CD14-positive monocyte (primary cell): ENCODE data around the gene MEGF9. TPM values are rescaled to one million over a fixed set of nuclear protein-coding genes. Genes with fewer than 3 reads are reported as not detected.

Experiments used
- DNase-seq, 3 donors: peaks; one replicate each; pipeline ENCODE4 v3.0.0-alpha.2; 2011 to 2022
- H2AFZ ChIP-seq: 2 replicates; pipeline ENCODE4 v1.6.0; 2012; ENCODE audit warnings: mild to moderate bottlenecking, low read depth, low read length, inconsistent platforms; ENCODE audit not compliant: insufficient read depth, poor library complexity, severe bottlenecking
- H3K27ac ChIP-seq, 2 donors: 1 replicate in 1 of 2; 2 replicates in 1 of 2; pipeline ENCODE4 v1.5.1; 2012 to 2013; ENCODE audit warnings: low read length in 2 of 2, control low read depth in 1 of 2, inconsistent platforms in 1 of 2, low read depth in 1 of 2, mild to moderate bottlenecking in 1 of 2
- H3K27me3 ChIP-seq, 2 donors: one replicate each; pipeline versions ENCODE4 v1.6.0 to v1.6.1; 2011 to 2013; ENCODE audit warnings: low read length in 2 of 2; ENCODE audit not compliant: control insufficient read depth in 2 of 2, insufficient read depth in 2 of 2
- H3K36me3 ChIP-seq, 2 donors: replicated peaks in 1 of 2; 1 replicate in 1 of 2; 2 replicates in 1 of 2; pipeline versions ENCODE4 v1.5.1 to v1.6.1; 2012 to 2013; ENCODE audit warnings: low read length in 2 of 2, control low read depth in 1 of 2, inconsistent platforms in 1 of 2, mild to moderate bottlenecking in 1 of 2; ENCODE audit not compliant: insufficient read depth in 2 of 2, control insufficient read depth in 1 of 2
- H3K4me1 ChIP-seq, 2 donors: 1 replicate in 1 of 2; 2 replicates in 1 of 2; pipeline versions ENCODE4 v1.5.1 to v1.6.1; 2012 to 2013; ENCODE audit warnings: low read length in 2 of 2, control low read depth in 1 of 2, inconsistent platforms in 1 of 2, mild to moderate bottlenecking in 1 of 2, moderate library complexity in 1 of 2; ENCODE audit not compliant: insufficient read depth in 2 of 2, control insufficient read depth in 1 of 2
- H3K4me2 ChIP-seq: replicated peaks from 2 replicates; pipeline ENCODE3; 2012; ENCODE audit warnings: low read length, moderate library complexity, mild to moderate bottlenecking; ENCODE audit not compliant: poor library complexity, severe bottlenecking; ENCODE audit errors: extremely low read depth
- H3K4me3 ChIP-seq, 3 experiments: fragments of 200-600 bp in 1 of 3; sonication (generic) in 1 of 3; replicated peaks in 1 of 3; 1 replicate in 2 of 3; 2 replicates in 1 of 3; pipeline ENCODE4 v1.5.1; 2011 to 2013; ENCODE audit warnings: low read length in 3 of 3, mild to moderate bottlenecking in 3 of 3, control low read depth in 2 of 3, low read depth in 2 of 3, inconsistent platforms in 1 of 3, moderate library complexity in 1 of 3
- H3K79me2 ChIP-seq: 2 replicates; pipeline ENCODE4 v1.6.0; 2012; ENCODE audit warnings: mild to moderate bottlenecking, control low read depth, inconsistent platforms, low read length, moderate library complexity; ENCODE audit not compliant: insufficient read depth
- H3K9ac ChIP-seq: 2 replicates; pipeline ENCODE4 v1.6.0; 2017; ENCODE audit warnings: low read length, mild to moderate bottlenecking; ENCODE audit not compliant: insufficient read depth, poor library complexity, severe bottlenecking
- H3K9me3 ChIP-seq, 2 donors: replicated peaks in 1 of 2; 1 replicate in 1 of 2; 2 replicates in 1 of 2; pipeline versions ENCODE4 v1.5.1 to v1.6.1; 2012 to 2013; ENCODE audit warnings: low read length in 2 of 2, control low read depth in 1 of 2; ENCODE audit not compliant: control insufficient read depth in 1 of 2, insufficient read depth in 1 of 2
- H4K20me1 ChIP-seq: 2 replicates; pipeline ENCODE4 v1.6.0; 2012; ENCODE audit warnings: mild to moderate bottlenecking, low read length, control low read depth, moderate library complexity; ENCODE audit not compliant: insufficient read depth
- H3K27ac Mint-ChIP-seq, 7 donors: one replicate each; pipeline ENCODE4 v1.8.0; 2020; ENCODE audit warnings: mild to moderate bottlenecking in 7 of 7, mixed read lengths in 7 of 7, moderate library complexity in 6 of 7, inconsistent platforms in 2 of 7
- H3K27me3 Mint-ChIP-seq, 3 donors: one replicate each; pipeline ENCODE4 v1.8.0; 2021 to 2022; ENCODE audit warnings: low read depth in 3 of 3, mild to moderate bottlenecking in 3 of 3, mixed read lengths in 3 of 3, moderate library complexity in 3 of 3, inconsistent platforms in 1 of 3
- H3K36me3 Mint-ChIP-seq, 2 donors: one replicate each; pipeline ENCODE4 v1.8.0; 2020; ENCODE audit warnings: mixed read lengths in 2 of 2, inconsistent platforms in 1 of 2, mild to moderate bottlenecking in 1 of 2
- H3K4me1 Mint-ChIP-seq: one replicate; pipeline ENCODE4 v1.8.0; 2020; ENCODE audit warnings: mild to moderate bottlenecking, mixed read lengths
- H3K4me3 Mint-ChIP-seq, 2 donors: one replicate each; pipeline ENCODE4 v1.8.0; 2020; ENCODE audit warnings: mild to moderate bottlenecking in 2 of 2, mixed read lengths in 2 of 2, moderate library complexity in 1 of 2
- H3K9me3 Mint-ChIP-seq, 7 donors: one replicate each; pipeline ENCODE4 v1.8.0; 2020 to 2022; ENCODE audit warnings: mixed read lengths in 7 of 7, mild to moderate bottlenecking in 6 of 7, moderate library complexity in 6 of 7, inconsistent platforms in 2 of 7
- WGBS: methylation state at CpG from one replicate; pipeline ENCODE4 v1.1.5; 2013; ENCODE audit warnings: missing lambda C conversion rate; ENCODE audit not compliant: insufficient coverage; 5-methylcytosine and 5-hydroxymethylcytosine counted together
- intact Hi-C, 2 donors: fragments of 100-400 bp; cut with micrococcal nuclease; formaldehyde crosslinking; loops; one replicate each; pipeline versions ENCODE4 v1.15.0 to v1.15.1; 2023
- polyA plus RNA-seq, 3 donors: library from polyadenylated mRNA; depleted of rRNA in 1 of 3; unstranded in 2 of 3; stranded (reverse) in 1 of 3; fragments of 300-500 nt in 2 of 3; fragments of >200 nt in 1 of 3; fragmentation: Illumina TruSeq in 2 of 3; gene quantifications; 1 replicate in 2 of 3; 2 replicates in 1 of 3; pipeline ENCODE4 v1.2.3, GENCODE V29; 2012 to 2021
- TF ChIP-seq, protein P1 (sequence below): fragments of 200-600 bp; IDR thresholded peaks from one replicate; pipeline ENCODE4 v1.8.0; 2022; ENCODE audit warnings: antibody characterized with exemption, mild to moderate bottlenecking

Gene MEGF9
- polyA plus RNA-seq, 3 donors, result 45.0 to 92.8 (median 89.7) TPM

DNA sequence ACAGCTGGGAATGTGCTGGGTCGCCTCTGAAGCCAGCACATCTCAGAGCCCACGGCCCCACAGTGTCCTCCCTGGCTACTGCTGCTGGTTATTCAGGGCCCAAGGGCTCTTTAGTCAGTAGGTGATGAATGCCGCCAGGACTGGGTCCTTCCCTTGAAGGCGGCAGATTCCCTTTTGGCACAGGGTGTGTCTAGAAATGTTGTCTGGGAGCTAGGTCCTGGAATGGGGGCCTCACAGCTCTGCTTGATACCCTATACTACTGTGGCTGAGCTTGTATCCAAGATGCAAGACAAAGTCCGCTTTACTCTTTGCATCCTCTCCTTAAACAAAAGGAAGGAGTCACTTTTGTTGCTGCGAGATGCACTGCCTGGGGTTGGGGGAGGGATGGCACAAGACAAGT is 33.1 kb downstream of the MEGF9 start:
- H3K27ac Mint-ChIP-seq, result peak overlapping the region; percentile 32 to 90 (median 77)
- 100% methylated on average over 1 of the region's 6 CpGs for WGBS
- intact Hi-C loops, result loop anchor here in 1 of 2 donors (10.0 kb wide), 1 partner anchor 54 kb away; no protein-coding TSS in a partner anchor

GRCh38 chr9:120680579-120680978 is 33.7 kb downstream of the MEGF9 start:
- Histone ChIP-seq H3K9me3 (no peaks in the 10 kb centered on the region), H3K36me3 (peaks cover 10 to 31% of the 10 kb centered on the region in 2 donors), H3K27ac (peak overlapping the region; percentile 36 to 79), H2AFZ (no peak overlapping the region), H3K4me3 (no peak overlapping the region), H3K4me1 (peaks cover 75 to 95% of the 10 kb centered on the region in 2 donors), H3K9ac (peak overlapping the region; percentile 4), H3K27me3 (no peaks in the 10 kb centered on the region), H3K79me2 (peaks cover 100% of the 10 kb centered on the region), H4K20me1 (peaks cover 100% of the 10 kb centered on the region), H3K4me2 (no peak overlapping the region)
- WGBS, result 61% methylated on average over 3 of the region's 4 CpGs
- intact Hi-C loops, result loop anchor here in 1 of 2 donors (10.0 kb wide), 1 partner anchor 54 kb away; no protein-coding TSS in a partner anchor
- Mint-ChIP-seq H3K9me3 (no peaks in the 10 kb centered on the region), H3K27ac (peak overlapping the region; percentile 32 to 90 (median 86)), H3K36me3 (peaks cover 25 to 32% of the 10 kb centered on the region in 2 donors), H3K4me3 (no peak overlapping the region), H3K27me3 (no peaks in the 10 kb centered on the region), H3K4me1 (peaks cover 94% of the 10 kb centered on the region)
- DNase-seq, result no peak
- TF ChIP-seq, protein P1, sequence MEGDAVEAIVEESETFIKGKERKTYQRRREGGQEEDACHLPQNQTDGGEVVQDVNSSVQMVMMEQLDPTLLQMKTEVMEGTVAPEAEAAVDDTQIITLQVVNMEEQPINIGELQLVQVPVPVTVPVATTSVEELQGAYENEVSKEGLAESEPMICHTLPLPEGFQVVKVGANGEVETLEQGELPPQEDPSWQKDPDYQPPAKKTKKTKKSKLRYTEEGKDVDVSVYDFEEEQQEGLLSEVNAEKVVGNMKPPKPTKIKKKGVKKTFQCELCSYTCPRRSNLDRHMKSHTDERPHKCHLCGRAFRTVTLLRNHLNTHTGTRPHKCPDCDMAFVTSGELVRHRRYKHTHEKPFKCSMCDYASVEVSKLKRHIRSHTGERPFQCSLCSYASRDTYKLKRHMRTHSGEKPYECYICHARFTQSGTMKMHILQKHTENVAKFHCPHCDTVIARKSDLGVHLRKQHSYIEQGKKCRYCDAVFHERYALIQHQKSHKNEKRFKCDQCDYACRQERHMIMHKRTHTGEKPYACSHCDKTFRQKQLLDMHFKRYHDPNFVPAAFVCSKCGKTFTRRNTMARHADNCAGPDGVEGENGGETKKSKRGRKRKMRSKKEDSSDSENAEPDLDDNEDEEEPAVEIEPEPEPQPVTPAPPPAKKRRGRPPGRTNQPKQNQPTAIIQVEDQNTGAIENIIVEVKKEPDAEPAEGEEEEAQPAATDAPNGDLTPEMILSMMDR, result no peak

More for the DNA sequence above, 33.1 kb downstream of the MEGF9 start:
- Histone ChIP-seq H3K4me1 (peaks cover 75 to 95% of the 10 kb centered on the region in 2 donors), H3K79me2 (peaks cover 100% of the 10 kb centered on the region), H3K9ac (peak overlapping the region; percentile 4), H3K27me3 (no peaks in the 10 kb centered on the region), H3K36me3 (peaks cover 10 to 31% of the 10 kb centered on the region in 2 donors), H3K4me3 (no peak overlapping the region), H3K9me3 (no peaks in the 10 kb centered on the region), H2AFZ (no peak overlapping the region), H3K27ac (peak overlapping the region; percentile 36 to 79), H3K4me2 (no peak overlapping the region), H4K20me1 (peaks cover 100% of the 10 kb centered on the region)
- no peaks in the 10 kb centered on the region for H3K27me3 Mint-ChIP-seq
- TF ChIP-seq, protein P1, result no peak
- H3K4me1 Mint-ChIP-seq, result peaks cover 95% of the 10 kb centered on the region
- H3K9me3 Mint-ChIP-seq, result no peaks in the 10 kb centered on the region
- H3K36me3 Mint-ChIP-seq, result peaks cover 27 to 37% of the 10 kb centered on the region in 2 donors
- no peak overlapping the region for H3K4me3 Mint-ChIP-seq
- DNase-seq, result no peak
